ENCODE data around the gene HELZ.
A peak's percentile ranks its signal among the peaks of the same experiment; 100 is the strongest.

HELZ gene

GRCh38 chr17:67224736-67225135 lies 20.3 kb downstream of the HELZ start:
- TF ChIP-seq CTCF (IDR thresholded peaks at IDR 0.05; ENCODE audit: low read depth, low read length), result no peak
- no peak overlapping the region for H3K4me3 ChIP-seq (ENCODE audit: low read depth, low read length)

GRCh38 chr17:67223924-67224323 lies 21.1 kb downstream of the HELZ start:
- no peak for TF ChIP-seq CTCF (IDR thresholded peaks at IDR 0.05; ENCODE audit: low read depth, low read length)
- no peak overlapping the region for H3K4me3 ChIP-seq (ENCODE audit: low read depth, low read length)

- no peak overlapping the region for H3K4me3 ChIP-seq (ENCODE audit: low read depth, low read length)
- TF ChIP-seq CTCF (IDR thresholded peaks at IDR 0.05; ENCODE audit: low read depth, low read length), result peak; percentile 14; the same call in 1 of the 2 replicates
Measured at GRCh38 chr17:67221062-67221998, 23.7 kb downstream of the HELZ start.

- TF ChIP-seq CTCF (IDR thresholded peaks at IDR 0.05; ENCODE audit: low read depth, low read length), result no peak
- H3K4me3 ChIP-seq (ENCODE audit: low read depth, low read length), result no peak overlapping the region
Measured at GRCh38 chr17:67218385-67218950, 26.5 kb downstream of the HELZ start.

- no peak overlapping the region for H3K4me3 ChIP-seq (ENCODE audit: low read depth, low read length)
- no peak for TF ChIP-seq CTCF (IDR thresholded peaks at IDR 0.05; ENCODE audit: low read depth, low read length)
Measured at GRCh38 chr17:67217446-67217845, 27.6 kb downstream of the HELZ start.

- no peak overlapping the region for H3K4me3 ChIP-seq (ENCODE audit: low read depth, low read length)
- no peak for TF ChIP-seq CTCF (IDR thresholded peaks at IDR 0.05; ENCODE audit: low read depth, low read length)
Measured at GRCh38 chr17:67216578-67217320, 28.2 kb downstream of the HELZ start.
